GM18505 (cell line): ENCODE measurements around the gene ARHGEF19.

Experiments
- ATAC-seq: cut with Tn5 transposase; IDR thresholded peaks from one replicate; pipeline ENCODE4 v1.9.1; 2021; ENCODE audit not compliant: unreplicated experiment
- POLR2A ChIP-seq: IDR thresholded peaks from 4 replicates; pipeline ENCODE4 v1.6.1; 2011; ENCODE audit warnings: borderline replicate concordance; ENCODE audit not compliant: insufficient read depth, insufficient read length; ENCODE audit errors: extremely low read depth

ARHGEF19 gene

GRCh38 chr1:16208270-16208987 lies 4.0 kb downstream of the ARHGEF19 start:
- ATAC-seq: no peak
- no peak for TF ChIP-seq POLR2A

- no peak for ATAC-seq
- TF ChIP-seq POLR2A: no peak
Measured at GRCh38 chr1:16207318-16208269, 4.9 kb downstream of the ARHGEF19 start.

DNA sequence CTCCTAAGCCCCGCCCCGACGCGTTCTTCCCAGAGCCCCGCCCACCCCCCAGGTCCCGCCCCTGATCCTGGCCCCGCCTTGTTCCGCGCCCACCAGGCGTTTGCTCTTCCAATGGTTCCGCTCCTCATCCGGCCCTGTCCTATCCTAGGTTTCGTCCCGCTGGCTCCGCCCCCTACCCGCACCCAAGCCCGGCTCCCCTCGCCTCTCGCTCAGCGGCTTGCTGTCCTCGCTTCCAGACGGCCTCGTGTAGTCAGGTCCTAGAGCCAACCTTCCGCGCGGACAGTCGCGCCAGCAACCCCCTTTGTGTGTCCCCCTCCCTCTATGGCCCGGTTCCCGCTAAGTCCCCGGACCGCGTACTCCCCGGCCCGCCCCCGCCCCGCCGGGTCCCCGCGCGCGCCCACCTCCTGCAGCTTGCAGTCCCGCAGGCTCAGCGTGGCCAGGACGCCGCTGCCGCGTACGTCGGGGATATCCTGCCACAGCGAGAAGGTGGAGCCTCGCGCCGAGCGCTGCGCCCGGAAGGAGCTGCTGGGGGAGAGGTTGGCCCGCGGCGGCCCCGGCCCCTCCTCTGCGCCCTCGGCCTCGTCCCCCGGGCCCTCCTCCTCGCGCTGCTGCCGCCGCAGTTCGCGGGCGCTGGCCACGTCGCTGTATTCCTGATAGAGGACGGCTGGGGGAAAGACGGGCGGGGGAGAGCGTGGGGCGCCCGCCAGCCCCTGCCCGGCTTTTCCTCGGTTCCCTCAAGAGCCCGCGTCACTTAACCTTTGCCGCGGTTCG lies 5.7 kb downstream of the ARHGEF19 start:
- peak; percentile 68 for TF ChIP-seq POLR2A
- ATAC-seq: peak; percentile 66

DNA sequence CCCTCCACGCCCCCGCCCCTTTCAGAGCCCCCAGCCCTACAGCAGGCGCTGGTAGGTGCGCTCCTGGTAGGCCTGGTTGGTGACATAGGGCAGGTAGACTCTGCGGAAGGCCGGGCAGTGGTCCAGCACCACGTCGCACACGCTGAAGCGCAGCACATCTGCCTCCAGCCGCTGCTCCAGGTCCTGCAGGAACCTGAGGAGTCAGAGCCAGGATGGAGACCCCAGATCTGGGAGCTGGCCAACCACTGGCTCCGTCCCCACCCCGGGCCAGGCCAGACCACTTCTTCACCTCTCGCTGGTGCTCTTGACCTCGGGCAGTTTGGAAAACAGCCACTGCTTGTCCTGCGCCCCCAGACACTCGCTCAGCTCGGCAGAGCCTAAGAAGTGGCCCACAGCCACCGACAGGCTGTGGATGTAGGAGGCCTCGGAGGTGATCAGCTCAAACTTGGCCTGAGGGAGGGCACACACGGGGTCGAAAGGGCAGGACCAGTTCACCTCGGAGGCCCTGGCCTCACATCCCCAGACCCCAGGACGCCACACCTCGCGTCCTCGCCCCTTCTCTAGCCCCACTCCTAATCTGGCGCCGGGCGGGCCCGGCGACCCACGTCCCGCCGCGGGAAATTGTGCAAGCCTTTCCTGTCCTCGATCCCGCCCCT lies 6.4 kb downstream of the ARHGEF19 start:
- ATAC-seq: no peak
- no peak for TF ChIP-seq POLR2A

- TF ChIP-seq POLR2A: no peak
- ATAC-seq: no peak
Measured at GRCh38 chr1:16205334-16205671, 7.1 kb downstream of the ARHGEF19 start.

DNA sequence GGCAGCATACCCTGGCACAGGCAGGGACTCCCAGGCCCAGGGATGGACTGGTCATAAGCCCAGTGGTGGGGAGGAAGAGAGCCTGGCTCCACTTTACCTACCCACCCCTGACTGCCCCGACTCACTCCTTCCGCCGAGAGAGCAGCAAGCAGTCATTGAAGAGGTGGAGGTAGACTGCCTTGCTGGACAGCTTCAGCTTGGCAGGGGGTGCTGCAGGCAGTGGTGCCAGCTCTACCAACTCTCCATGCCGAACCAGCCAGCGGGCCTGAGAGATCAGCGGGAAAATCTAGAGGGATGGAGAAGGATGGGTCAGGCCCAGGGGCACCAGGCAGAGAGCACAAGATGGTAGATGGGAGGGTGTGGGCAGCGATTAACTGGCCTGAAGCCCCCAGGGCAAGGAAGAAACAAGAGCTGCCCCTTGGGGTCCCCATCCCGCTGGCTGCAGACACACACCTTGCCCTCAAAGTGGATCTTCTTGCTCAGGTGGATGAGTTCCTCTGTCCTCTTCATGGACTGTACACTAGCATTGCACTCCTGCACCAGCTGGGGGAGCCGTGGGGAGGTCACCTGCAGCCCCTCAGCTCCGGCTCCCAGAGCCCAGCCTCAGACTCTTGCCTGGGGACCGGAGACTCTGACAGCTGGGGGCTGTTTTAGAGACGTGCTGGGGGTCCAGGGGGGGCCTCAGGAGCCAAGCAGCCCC lies 7.7 kb downstream of the ARHGEF19 start:
- TF ChIP-seq POLR2A: no peak
- ATAC-seq: no peak

- no peak for TF ChIP-seq POLR2A
- no peak for ATAC-seq
Measured at GRCh38 chr1:16204216-16204615, 8.2 kb downstream of the ARHGEF19 start.

- no peak for TF ChIP-seq POLR2A
Measured at GRCh38 chr1:16203550-16203949, 8.9 kb downstream of the ARHGEF19 start.

GRCh38 chr1:16202281-16203210 lies 9.9 kb downstream of the ARHGEF19 start:
- no peak for ATAC-seq
- no peak for TF ChIP-seq POLR2A

More at GRCh38 chr1:16203550-16203949, 8.9 kb downstream of the ARHGEF19 start:
- no peak for ATAC-seq

DNA sequence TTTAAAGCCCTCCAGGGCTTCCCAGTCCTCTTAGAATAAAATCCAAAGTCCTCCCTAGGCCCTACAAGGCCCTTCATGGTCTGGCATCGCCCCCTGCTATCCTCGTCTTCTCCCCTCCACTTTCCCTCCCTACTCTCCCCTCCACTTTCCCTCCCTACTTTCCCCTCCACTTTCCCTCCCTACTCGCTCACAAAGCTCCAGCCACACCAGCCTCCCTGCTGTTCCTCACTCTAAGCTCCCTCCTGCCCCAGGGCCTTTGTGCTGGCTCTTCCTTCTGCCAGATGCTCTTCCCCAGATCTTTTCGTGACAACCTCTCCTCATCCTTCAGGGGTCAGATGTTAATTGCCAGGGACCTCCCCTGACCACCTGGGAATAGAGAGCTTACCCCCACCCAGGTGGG lies 12.8 kb downstream of the ARHGEF19 start:
- no peak for TF ChIP-seq POLR2A
- ATAC-seq: no peak

DNA sequence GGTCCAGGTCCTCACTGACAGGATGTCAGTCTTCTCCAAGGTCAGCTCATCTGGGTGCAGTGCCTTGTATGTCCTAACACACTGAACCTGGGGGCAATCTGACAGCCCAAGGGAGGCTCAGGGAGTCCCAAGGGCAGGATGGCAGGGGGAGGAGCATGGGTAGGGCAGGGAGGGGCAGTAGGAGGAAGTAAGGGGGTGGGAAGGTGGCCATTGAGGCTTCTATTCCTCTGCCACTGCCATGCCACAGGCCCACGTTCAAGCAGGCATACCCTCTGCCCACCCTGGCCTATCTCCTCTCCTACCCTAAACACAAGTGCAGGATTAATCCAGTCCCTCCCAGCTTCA lies 13.3 kb downstream of the ARHGEF19 start:
- no peak for ATAC-seq

DNA sequence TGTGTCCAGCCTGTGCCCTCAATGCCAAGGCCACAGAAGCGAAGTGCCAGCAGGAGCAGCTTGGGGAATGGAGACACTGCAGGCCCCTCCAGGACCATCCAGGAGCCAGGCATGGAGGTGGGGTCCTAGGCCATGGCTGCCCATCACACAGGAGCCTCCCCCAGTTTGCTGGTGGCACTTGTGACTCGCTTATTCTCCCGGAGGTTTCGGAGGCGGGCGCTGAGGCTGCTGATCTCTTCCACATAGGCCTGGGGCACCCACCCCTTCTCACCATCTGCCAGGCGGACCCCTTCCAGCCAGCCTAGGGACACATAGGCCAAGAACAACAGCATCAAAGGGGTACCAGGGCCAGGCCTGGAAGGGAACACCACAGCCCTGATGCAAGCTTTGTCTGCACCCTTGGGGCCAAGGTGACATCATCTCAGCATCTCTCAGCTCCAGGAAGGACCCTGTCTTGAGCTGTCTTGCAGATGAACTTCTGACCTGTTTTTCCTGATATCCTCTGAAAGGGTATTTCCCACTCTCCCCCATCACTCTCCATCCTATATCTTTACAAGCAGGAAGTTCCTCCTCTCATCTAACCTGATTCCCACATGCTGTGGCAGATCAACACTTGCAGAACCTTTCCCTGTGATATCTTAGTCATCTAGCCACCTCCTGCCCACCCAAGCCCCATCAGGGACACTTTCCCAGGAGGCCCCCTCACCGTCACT lies 13.9 kb downstream of the ARHGEF19 start:
- no peak for ATAC-seq
- no peak for TF ChIP-seq POLR2A

More for the DNA sequence above, 13.3 kb downstream of the ARHGEF19 start:
- TF ChIP-seq POLR2A: no peak
